IMR-90 (cell line): Measurements from ENCODE around the gene PRPF6. TPM values are rescaled to one million over a fixed set of nuclear protein-coding genes. Genes with fewer than 3 reads are reported as not detected.

Experiments used
- ATAC-seq: fragments of 200-7000 bp; cut with Tn5 transposase; 2 replicates; pipeline ENCODE4 v1.9.1; 2020; ENCODE audit warnings: low read depth, mild to moderate bottlenecking, moderate library complexity
- BruUV-seq: library from RNA; stranded (reverse); fragments of 400-500 nt; replicated peaks from 2 replicates; lab custom pipeline; 2021; lab: Mats Ljungman, UMichigan
- CTCF ChIA-PET: fragments of 300-600 bp; formaldehyde crosslinking; extraction: SDS; loops from one replicate; lab custom pipeline; 2021; ENCODE audit warnings: antibody characterized with exemption; lab: Yijun Ruan, JAX
- POLR2A ChIA-PET: fragments of 300-600 bp; sonication (Branson Sonifier 250); formaldehyde crosslinking; loops from one replicate; lab custom pipeline; 2022; ENCODE audit warnings: antibody characterized with exemption; ENCODE audit not compliant: unreplicated experiment; lab: Charles Lee
- DNase-seq: peaks from one replicate; pipeline ENCODE4 v3.0.0; 2013
- H2AFZ ChIP-seq: replicated peaks from 2 replicates; pipeline ENCODE3; 2013; ENCODE audit warnings: low read length, mild to moderate bottlenecking; ENCODE audit not compliant: poor library complexity
- H2AK5ac ChIP-seq: 2 replicates; pipeline ENCODE4 v1.6.1; 2013; ENCODE audit warnings: low read depth, low read length, inconsistent platforms
- H2AK9ac ChIP-seq: replicated peaks from 2 replicates; pipeline ENCODE3; 2013; ENCODE audit warnings: mild to moderate bottlenecking, low read depth, low read length, moderate library complexity; ENCODE audit not compliant: poor library complexity
- H2BK120ac ChIP-seq: 2 replicates; pipeline ENCODE4 v1.6.1; 2013; ENCODE audit warnings: low read depth, low read length, inconsistent platforms
- H2BK15ac ChIP-seq: 3 replicates; pipeline ENCODE4 v1.6.1; 2013; ENCODE audit warnings: low read depth, low read length, inconsistent platforms
- H2BK20ac ChIP-seq: 2 replicates; pipeline ENCODE4 v1.6.1; 2013; ENCODE audit warnings: low read depth, mild to moderate bottlenecking, inconsistent platforms, low read length, moderate library complexity
- H2BK5ac ChIP-seq: 2 replicates; pipeline ENCODE4 v1.6.1; 2013; ENCODE audit warnings: mild to moderate bottlenecking, low read depth, low read length, inconsistent platforms; ENCODE audit not compliant: poor library complexity, severe bottlenecking
- H3K14ac ChIP-seq: replicated peaks from 2 replicates; pipeline ENCODE4 v1.6.1; 2013; ENCODE audit warnings: low read depth, low read length, inconsistent platforms
- H3K18ac ChIP-seq: 2 replicates; pipeline ENCODE4 v1.6.1; 2013; ENCODE audit warnings: low read depth, low read length, control low read depth
- H3K23ac ChIP-seq: 2 replicates; pipeline ENCODE4 v1.6.1; 2013; ENCODE audit warnings: low read depth, low read length, inconsistent platforms
- H3K27ac ChIP-seq: 2 replicates; pipeline ENCODE4 v1.5.1; 2013; ENCODE audit warnings: mild to moderate bottlenecking, control low read depth, low read length; ENCODE audit not compliant: insufficient read depth
- H3K27me3 ChIP-seq: 2 replicates; pipeline ENCODE4 v1.6.1; 2013; ENCODE audit warnings: low read length; ENCODE audit not compliant: control insufficient read depth, insufficient read depth
- H3K36me3 ChIP-seq: 2 replicates; pipeline ENCODE4 v1.6.1; 2013; ENCODE audit warnings: low read length, mixed read lengths; ENCODE audit not compliant: control insufficient read depth, insufficient read depth
- H3K4ac ChIP-seq: 2 replicates; pipeline ENCODE4 v1.6.1; 2013; ENCODE audit warnings: low read depth, low read length, inconsistent platforms
- H3K4me1 ChIP-seq: 2 replicates; pipeline ENCODE4 v1.6.1; 2013; ENCODE audit warnings: low read length, mixed read lengths; ENCODE audit not compliant: control insufficient read depth, insufficient read depth
- H3K4me2 ChIP-seq: 2 replicates; pipeline ENCODE4 v1.6.1; 2013; ENCODE audit warnings: low read depth, mild to moderate bottlenecking, control low read depth, low read length, moderate library complexity
- H3K4me3 ChIP-seq: 2 replicates; pipeline ENCODE4 v1.5.1; 2013; ENCODE audit warnings: low read depth, mild to moderate bottlenecking, control low read depth, low read length, moderate library complexity; ENCODE audit not compliant: insufficient read depth
- H3K56ac ChIP-seq: 2 replicates; pipeline ENCODE4 v1.6.1; 2013; ENCODE audit warnings: low read length, inconsistent platforms; ENCODE audit not compliant: insufficient read depth; ENCODE audit errors: extremely low read depth
- H3K79me1 ChIP-seq, 2 experiments: 2 replicates each; pipeline ENCODE4 v1.6.1; 2013; ENCODE audit warnings: low read length in 2 of 2, inconsistent platforms in 1 of 2, low read depth in 1 of 2
- H3K9ac ChIP-seq: 2 replicates; pipeline ENCODE4 v1.6.1; 2013; ENCODE audit warnings: low read depth, low read length, control low read depth
- H3K9me1 ChIP-seq: 2 replicates; pipeline ENCODE4 v1.6.1; 2013; ENCODE audit warnings: low read length, inconsistent platforms; ENCODE audit not compliant: insufficient read depth
- H3K9me3 ChIP-seq: 2 replicates; pipeline ENCODE4 v1.6.1; 2013; ENCODE audit warnings: low read length; ENCODE audit not compliant: control insufficient read depth, insufficient read depth
- H4K20me1 ChIP-seq: 2 replicates; pipeline ENCODE4 v1.6.1; 2013; ENCODE audit warnings: low read length, inconsistent platforms; ENCODE audit not compliant: insufficient read depth
- H4K5ac ChIP-seq: 2 replicates; pipeline ENCODE4 v1.6.1; 2013; ENCODE audit warnings: mild to moderate bottlenecking, low read depth, low read length, control low read depth
- H4K8ac ChIP-seq, 2 experiments: 2 replicates each; pipeline ENCODE4 v1.6.1; 2013; ENCODE audit warnings: low read depth in 2 of 2, low read length in 2 of 2, control low read depth in 1 of 2, inconsistent platforms in 1 of 2
- H4K91ac ChIP-seq: 2 replicates; pipeline ENCODE4 v1.6.1; 2013; ENCODE audit warnings: low read depth, low read length, inconsistent platforms; ENCODE audit not compliant: insufficient read depth
- MAFK ChIP-seq: IDR thresholded peaks from 2 replicates; pipeline ENCODE4 v1.6.1; 2012; ENCODE audit warnings: low read depth, low read length, improper control_type of control experiment
- SMC3 ChIP-seq: fragments of 150-350 bp; IDR thresholded peaks from 2 replicates; pipeline ENCODE4 v1.6.1; 2016; ENCODE audit warnings: low read depth, mild to moderate bottlenecking, antibody characterized with exemption, low read length, moderate library complexity
- WGBS, 2 experiments: methylation state at CpG; one replicate each; pipeline versions ENCODE4 v1.1.5 to v1.1.7; 2013; ENCODE audit warnings: missing lambda C conversion rate in 2 of 2; ENCODE audit not compliant: insufficient read length in 1 of 2; ENCODE audit errors: extremely low coverage in 2 of 2; 5-methylcytosine and 5-hydroxymethylcytosine counted together
- dilution Hi-C: fragments of 300-500 bp; cut with HindIII; formaldehyde crosslinking; loops from one replicate; pipeline ENCODE4 v1.14.3; 2018; ENCODE audit warnings: low sequenced_read_pairs; ENCODE audit not compliant: unreplicated experiment
- in situ Hi-C: fragments of 300-500 bp; cut with MboI; formaldehyde crosslinking; loops from 3 replicates; pipeline ENCODE4 v1.14.3; 2019; ENCODE audit warnings: low sequenced_read_pairs, inconsistent platforms, mixed read lengths
- intact Hi-C: fragments of 100-400 bp; cut with micrococcal nuclease; formaldehyde crosslinking; loops from 2 replicates; pipeline ENCODE4 v1.10.0; 2022
- polyA plus RNA-seq, 3 experiments: library from polyadenylated mRNA; depleted of rRNA; stranded (reverse); fragments of >200 nt; gene quantifications; 2 replicates each; pipeline ENCODE4 v1.2.3, GENCODE V29; 2012; ENCODE audit warnings: low replicate concordance in 1 of 3
- total RNA-seq: library from RNA; depleted of rRNA; stranded (reverse); fragments of >200 nt; gene quantifications from 2 replicates; pipeline ENCODE4 v1.2.3, GENCODE V29; 2012

The PRPF6 gene
- total and polyA plus RNA-seq, 2 of the 4 experiments (the other 2 are of a cell fraction), result 43.5 to 71.3 TPM

- CTCF ChIA-PET, result no interaction called here
Observed at GRCh38 chr20:64044484-64045247, 63.7 kb downstream of the PRPF6 start.

More at GRCh38 chr20:64044484-64045247, 63.7 kb downstream of the PRPF6 start:
- H3K4me1 ChIP-seq, result peaks cover 2% of the 10 kb centered on the region; the same call in 1 of the 2 replicates
- dilution Hi-C loops (no loop called here), in situ Hi-C loops (no loop called here), intact Hi-C loops (no loop called here)
- H3K4me2 ChIP-seq, result no peak overlapping the region
- no peak overlapping the region for H3K56ac ChIP-seq
- POLR2A ChIA-PET, result no interaction called here
- H4K91ac ChIP-seq, result no peak overlapping the region
- no peak overlapping the region for H3K23ac ChIP-seq
- H2BK120ac ChIP-seq, result no peak overlapping the region
- H4K5ac ChIP-seq, result no peak overlapping the region
- H2AK5ac ChIP-seq, result no peak overlapping the region
- H3K9me3 ChIP-seq, result no peaks in the 10 kb centered on the region
- no peaks in the 10 kb centered on the region for H3K79me1 ChIP-seq
- H3K27ac ChIP-seq, result no peak overlapping the region
- no peaks in the 10 kb centered on the region; the same call in 1 of the 2 replicates for H4K20me1 ChIP-seq
- DNase-seq, result peak; percentile 37
- peaks cover 68% of the 10 kb centered on the region for H3K27me3 ChIP-seq
- TF ChIP-seq SMC3 (no peak), MAFK (peak; percentile 55)
- ATAC-seq, result peak; percentile 77
- no peak overlapping the region for H2BK15ac ChIP-seq
- H3K4me3 ChIP-seq, result no peak overlapping the region
- no peak overlapping the region for H3K4ac ChIP-seq
- H3K14ac ChIP-seq, result no peak overlapping the region
- 75% methylated on average over 5 of the region's 14 CpGs; no CpG with 5 or more reads in 1 of the 2 experiments for WGBS, 2 experiments
- peak overlapping the region; percentile 40 for H2AFZ ChIP-seq
- H2BK5ac ChIP-seq, result no peak overlapping the region
- H3K9me1 ChIP-seq, result no peaks in the 10 kb centered on the region
- no peak overlapping the region for H3K9ac ChIP-seq
- H3K18ac ChIP-seq, result no peak overlapping the region
- peak overlapping the region; percentile 57 for H2AK9ac ChIP-seq
- no peaks in the 10 kb centered on the region for H3K36me3 ChIP-seq
- H2BK20ac ChIP-seq, result no peak overlapping the region
- BruUV-seq, result no TSS peak
- H4K8ac ChIP-seq, result no peak overlapping the region
